Colonic mucosa (tissue), 4 donors: ENCODE results near the gene FOCAD. TPM values are rescaled to one million over a fixed set of nuclear protein-coding genes. Genes with fewer than 3 reads are reported as not detected.
"Not testable (repeated sequence)": the region's sequence is repeated elsewhere in the genome, so short reads cannot be mapped to it uniquely, and the experiment has no call there.

ENCODE experiments used
- DNase-seq: peaks from one replicate; pipeline ENCODE4 v3.0.0-alpha.2; 2020
- H3K27ac ChIP-seq: fragments of 200-600 bp; one replicate; pipeline ENCODE4 v1.8.0; 2021
- H3K27me3 ChIP-seq: fragments of 200-600 bp; one replicate; pipeline ENCODE4 v1.8.0; 2021
- H3K36me3 ChIP-seq: fragments of 200-600 bp; one replicate; pipeline ENCODE4 v1.8.0; 2021
- H3K4me1 ChIP-seq: fragments of 200-600 bp; one replicate; pipeline ENCODE4 v1.8.0; 2021; ENCODE audit warnings: mild to moderate bottlenecking
- H3K4me3 ChIP-seq: fragments of 200-600 bp; one replicate; pipeline ENCODE4 v1.8.0; 2021
- H3K9ac ChIP-seq, 2 donors: one replicate each; pipeline ENCODE4 v1.7.0; 2013; ENCODE audit warnings: control low read depth in 2 of 2, low read depth in 2 of 2, low read length in 2 of 2
- H3K9me3 ChIP-seq: fragments of 200-600 bp; one replicate; pipeline ENCODE4 v1.8.0; 2021
- CTCF ChIP-seq: fragments of 200-600 bp; IDR thresholded peaks from one replicate; pipeline ENCODE4 v1.8.0; 2022; ENCODE audit warnings: antibody characterized with exemption, mild to moderate bottlenecking
- intact Hi-C: fragments of 100-400 bp; cut with DNase I; formaldehyde crosslinking; loops from one replicate; pipeline ENCODE4 v1.14.1; 2022
- total RNA-seq, 2 donors: library from RNA; stranded (reverse); fragmentation: NEBNext Ultra II Directional in 1 of 2; extraction: Animal tissue kit (Norgen Biotek cat#: 25700) in 1 of 2; gene quantifications; one replicate each; pipeline ENCODE4 v1.2.1, GENCODE V29; 2021
- donor health status: healthy.
- donor health status: DM: no; HTN: no; CAD: no.
- donor health status: DM: no; HTN: no; CAD: no.

Gene FOCAD
- total RNA-seq, 2 donors from 2014 or later, result 26.8 to 44.3 TPM

GRCh38 chr9:20962536-20963225, 278.6 kb downstream of the FOCAD start:
- no peaks in the 10 kb centered on the region for H3K36me3 ChIP-seq
- no peak for DNase-seq
- TF ChIP-seq CTCF, result no peak

GRCh38 chr9:20972684-20973083, 288.6 kb downstream of the FOCAD start:
- no peak overlapping the region for H3K9ac ChIP-seq
- no peak overlapping the region for H3K27ac ChIP-seq
- no peaks in the 10 kb centered on the region for H3K36me3 ChIP-seq
- no peak for TF ChIP-seq CTCF
- no peak overlapping the region for H3K4me3 ChIP-seq
- H3K27me3 ChIP-seq, result no peaks in the 10 kb centered on the region
- intact Hi-C loops, result no loop called here
- no peaks in the 10 kb centered on the region for H3K9me3 ChIP-seq
- H3K4me1 ChIP-seq, result no peaks in the 10 kb centered on the region
- no peak for DNase-seq

More at GRCh38 chr9:20962536-20963225, 278.6 kb downstream of the FOCAD start:
- H3K9me3 ChIP-seq, result no peaks in the 10 kb centered on the region
- no peaks in the 10 kb centered on the region for H3K27me3 ChIP-seq
- intact Hi-C loops, result loop anchor here (10.0 kb wide), 1 partner anchor 152 kb away; no protein-coding TSS in a partner anchor
- H3K4me1 ChIP-seq, result no peaks in the 10 kb centered on the region
- H3K9ac ChIP-seq, result no peak overlapping the region
- H3K27ac ChIP-seq, result no peak overlapping the region
- H3K4me3 ChIP-seq, result no peak overlapping the region

GRCh38 chr9:20973246-20973947, 289.3 kb downstream of the FOCAD start:
- H3K9ac ChIP-seq, DNase-seq, H3K36me3 ChIP-seq, intact Hi-C loops, H3K9me3 ChIP-seq, H3K4me3 ChIP-seq, H3K4me1 ChIP-seq, H3K27me3 ChIP-seq, H3K27ac ChIP-seq: not testable (repeated sequence)

GRCh38 chr9:20974191-20974938, 290.3 kb downstream of the FOCAD start:
- H3K4me1 ChIP-seq, H3K9ac ChIP-seq, H3K4me3 ChIP-seq, intact Hi-C loops, H3K9me3 ChIP-seq, H3K36me3 ChIP-seq, H3K27me3 ChIP-seq, DNase-seq, H3K27ac ChIP-seq: not testable (repeated sequence)

GRCh38 chr9:20978249-20978648, 294.2 kb downstream of the FOCAD start:
- intact Hi-C loops, result no loop called here
- no peaks in the 10 kb centered on the region for H3K4me1 ChIP-seq

More at GRCh38 chr9:20978249-20978648, 294.2 kb downstream of the FOCAD start:
- Histone ChIP-seq H3K27me3 (no peaks in the 10 kb centered on the region), H3K36me3 (no peaks in the 10 kb centered on the region), H3K27ac (no peak overlapping the region), H3K9ac (no peak overlapping the region), H3K4me3 (no peak overlapping the region), H3K9me3 (no peaks in the 10 kb centered on the region)
- DNase-seq, result no peak
- TF ChIP-seq CTCF, result no peak
